Activated CD4-positive, alpha-beta T cell treated with anti-CD3 and anti-CD28 coated beads, Interleukin-10, Interleukin-2, amounts not matched to agents 100 ng/mL and 50 ng/mL, durations not matched to agents 16 hours and 8 hours (primary cell): ENCODE data around the gene KCNMA1.
"Not testable (repeated sequence)": the region's sequence is repeated elsewhere in the genome, so short reads cannot be mapped to it uniquely, and the experiment has no call there.

Experiments
- DNase-seq: peaks from one replicate; pipeline ENCODE4 v3.0.0-alpha.2; 2020

The KCNMA1 gene

GRCh38 chr10:77526868-77527617 is 110.6 kb downstream of the KCNMA1 start:
- no peak for DNase-seq

- no peak for DNase-seq
These were observed 113.3 kb downstream of the KCNMA1 start for GRCh38 chr10:77524281-77524711.

- DNase-seq = no peak
These were observed 115.3 kb downstream of the KCNMA1 start for GRCh38 chr10:77522268-77522809.

GRCh38 chr10:77520995-77521394 is 116.6 kb downstream of the KCNMA1 start:
- DNase-seq = no peak

- DNase-seq = no peak
These were observed 117.3 kb downstream of the KCNMA1 start for GRCh38 chr10:77520290-77520689.

- not testable (repeated sequence) for DNase-seq
These were observed 117.8 kb downstream of the KCNMA1 start for GRCh38 chr10:77519791-77520190.

GRCh38 chr10:77518910-77519274 is 118.7 kb downstream of the KCNMA1 start:
- no peak for DNase-seq

GRCh38 chr10:77518241-77518909 is 119.2 kb downstream of the KCNMA1 start:
- DNase-seq = no peak

- DNase-seq = no peak
These were observed 121.0 kb downstream of the KCNMA1 start for GRCh38 chr10:77516575-77516974.

GRCh38 chr10:77514870-77515269 is 122.7 kb downstream of the KCNMA1 start:
- DNase-seq = no peak

GRCh38 chr10:77513781-77514331 is 123.8 kb downstream of the KCNMA1 start:
- no peak for DNase-seq

- no peak for DNase-seq
These were observed 124.4 kb downstream of the KCNMA1 start for GRCh38 chr10:77513220-77513619.

- DNase-seq = no peak
These were observed 125.4 kb downstream of the KCNMA1 start for GRCh38 chr10:77512219-77512578.

GRCh38 chr10:77511498-77512218 is 126.0 kb downstream of the KCNMA1 start:
- no peak for DNase-seq

- DNase-seq = no peak
These were observed 126.9 kb downstream of the KCNMA1 start for GRCh38 chr10:77510695-77511094.

GRCh38 chr10:77510294-77510693 is 127.3 kb downstream of the KCNMA1 start:
- DNase-seq = no peak

- no peak for DNase-seq
These were observed 128.2 kb downstream of the KCNMA1 start for GRCh38 chr10:77509391-77509790.

- DNase-seq = no peak
These were observed 130.2 kb downstream of the KCNMA1 start for GRCh38 chr10:77507291-77507880.

- no peak for DNase-seq
These were observed 130.9 kb downstream of the KCNMA1 start for GRCh38 chr10:77506517-77507200.

GRCh38 chr10:77505431-77506334 is 131.9 kb downstream of the KCNMA1 start:
- DNase-seq = no peak

- no peak for DNase-seq
These were observed 132.7 kb downstream of the KCNMA1 start for GRCh38 chr10:77504873-77505257.
